CD4-positive, alpha-beta T cell treated with Interleukin-6 at 100 ng/mL for 8 hours (primary cell): ENCODE results near the gene OR52A5.

Source experiments
- DNase-seq: peaks from one replicate; pipeline ENCODE4 v3.0.0-alpha.2; 2020; ENCODE audit warnings: mixed read lengths, low spot score

Gene OR52A5

GRCh38 chr11:5115339-5115738 lies 22.8 kb downstream of the OR52A5 start:
- no peak for DNase-seq

DNA sequence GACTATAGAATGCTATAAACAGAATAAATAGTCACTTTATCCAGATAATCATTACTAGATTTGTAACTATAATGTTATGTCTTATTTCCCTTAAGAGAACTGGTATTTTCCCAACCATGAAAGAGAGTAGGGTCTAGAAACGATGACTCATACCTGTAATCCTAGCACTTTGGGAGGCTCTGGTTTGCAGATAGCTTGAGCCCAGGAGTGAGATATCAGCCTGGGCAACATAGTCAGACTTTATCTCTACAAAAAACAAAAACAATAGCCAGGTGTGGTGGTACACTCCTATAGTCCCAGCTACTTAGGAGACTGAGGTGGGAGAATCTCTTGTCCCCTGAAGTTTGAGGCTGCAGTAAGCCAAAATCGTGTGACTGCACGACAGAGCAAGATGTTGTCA lies 30.9 kb downstream of the OR52A5 start:
- no peak for DNase-seq

GRCh38 chr11:5103066-5103465 lies 35.1 kb downstream of the OR52A5 start:
- DNase-seq: no peak

DNA sequence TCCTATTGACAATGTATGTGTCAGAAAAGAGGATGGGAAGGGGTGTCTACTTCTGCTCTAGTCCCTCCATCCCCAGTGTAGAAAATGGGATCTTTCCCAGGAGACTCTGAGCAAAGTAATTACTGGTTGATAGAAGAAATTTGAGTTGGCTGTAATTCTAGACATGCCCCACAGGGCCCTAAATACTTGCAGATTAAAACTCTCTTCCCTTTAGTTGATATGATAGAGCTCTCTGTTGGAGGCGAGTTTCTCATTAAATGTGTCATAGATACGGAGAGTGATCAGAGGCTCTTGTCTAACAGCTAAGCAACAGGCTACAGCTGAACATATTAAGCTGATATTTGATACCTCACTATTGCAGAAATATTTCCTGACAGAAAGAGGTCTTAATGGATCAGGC lies 35.9 kb downstream of the OR52A5 start:
- no peak for DNase-seq

DNA sequence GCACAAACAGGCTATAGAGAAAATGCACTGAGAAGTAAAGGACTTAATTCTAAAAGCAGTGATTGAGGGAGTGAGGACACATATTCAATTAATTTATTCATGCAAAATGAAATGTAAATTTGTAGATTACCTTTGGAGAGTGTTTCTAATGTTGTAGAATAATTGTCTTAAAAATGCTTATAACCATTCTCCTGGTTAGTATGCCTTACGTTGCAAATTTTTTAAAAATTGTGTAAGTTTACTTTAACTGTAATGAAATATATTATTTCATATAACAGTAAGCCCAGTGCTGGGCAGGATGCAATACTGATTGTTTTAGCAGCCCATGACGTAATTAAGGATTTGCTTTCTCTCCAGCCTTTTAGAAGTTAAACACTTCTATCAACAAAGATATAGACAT lies 42.1 kb downstream of the OR52A5 start:
- no peak for DNase-seq

DNA sequence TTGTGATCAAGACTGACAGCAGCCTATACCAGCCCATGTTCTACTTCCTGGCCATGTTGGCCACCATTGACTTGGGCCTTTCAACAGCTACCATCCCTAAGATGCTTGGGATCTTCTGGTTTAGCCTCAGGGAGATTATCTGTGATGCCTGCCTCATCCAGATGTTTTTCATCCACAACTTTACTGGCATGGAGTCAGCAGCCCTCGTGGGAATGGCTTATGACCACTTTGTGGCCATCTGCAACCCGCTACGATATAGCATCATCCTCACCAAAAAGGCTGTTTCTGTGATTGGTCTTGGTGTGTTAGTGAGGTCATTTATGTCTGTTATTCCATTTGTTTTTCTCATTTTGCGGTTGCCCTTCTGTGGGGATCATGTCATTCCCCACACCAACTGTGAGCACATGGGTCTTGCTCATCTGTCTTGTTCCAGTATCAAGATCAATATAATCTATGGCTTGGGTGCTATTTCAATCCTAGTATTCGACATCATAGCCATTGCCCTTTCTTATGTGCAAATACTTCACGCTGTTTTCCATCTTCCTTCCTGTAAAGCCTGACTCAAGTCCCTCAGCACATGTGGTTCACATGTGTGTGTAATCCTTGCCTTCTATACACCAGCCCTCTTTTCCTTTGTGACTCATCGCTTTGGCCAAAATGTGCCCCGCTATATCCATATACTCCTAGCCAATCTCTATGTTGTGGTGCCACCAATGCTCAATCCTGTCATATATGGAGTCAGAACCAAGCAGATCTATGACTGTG lies 45.2 kb downstream of the OR52A5 start:
- DNase-seq: no peak

GRCh38 chr11:5090668-5091067 lies 47.5 kb downstream of the OR52A5 start:
- DNase-seq: no peak

DNA sequence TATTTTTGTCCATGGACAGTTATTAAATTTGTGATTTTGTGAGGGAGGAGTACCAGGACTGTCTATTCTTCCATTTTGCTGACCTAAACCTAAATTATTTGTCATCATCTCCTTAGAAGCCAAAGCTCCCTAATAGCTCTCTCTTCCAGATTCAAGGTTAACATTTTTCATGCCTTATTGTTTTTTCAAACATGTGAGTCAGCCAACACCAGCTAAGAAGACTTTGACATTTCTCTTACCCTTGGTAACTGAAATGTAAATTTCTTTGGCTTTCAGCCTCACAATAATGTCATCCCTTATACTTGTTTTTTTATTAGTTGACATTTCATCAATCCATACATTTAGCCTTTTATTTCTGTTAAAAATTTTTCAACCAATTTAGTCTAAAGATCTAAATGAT lies 49.6 kb downstream of the OR52A5 start:
- DNase-seq: no peak

GRCh38 chr11:5083602-5084001 lies 54.6 kb downstream of the OR52A5 start:
- no peak for DNase-seq

DNA sequence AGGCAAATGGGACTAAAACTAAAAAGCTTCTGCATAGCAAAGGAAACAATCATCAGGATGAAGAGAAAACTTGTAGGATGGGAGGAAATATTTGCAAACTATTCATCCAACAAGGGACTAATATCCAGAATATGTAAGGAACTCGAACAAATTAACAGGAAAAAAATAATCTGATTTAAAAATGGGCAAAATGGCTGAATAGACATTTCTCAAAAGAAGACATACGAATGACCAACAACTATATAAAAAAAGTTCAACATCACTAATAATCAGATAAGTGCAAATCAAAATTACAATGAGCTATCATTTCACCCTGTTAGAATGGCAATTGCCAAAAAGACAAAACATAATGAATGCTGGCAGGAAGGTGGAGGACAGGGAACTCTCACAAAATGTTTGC lies 56.8 kb downstream of the OR52A5 start:
- no peak for DNase-seq
